ENCODE measurements around the gene PRDX4.
"Not testable (repeated sequence)": the region's sequence is repeated elsewhere in the genome, so short reads cannot be mapped to it uniquely, and the experiment has no call there.

PRDX4 gene

GRCh38 chrX:23667239-23668177, at the start of gene PRDX4:
PRDX4 (plus strand) TSS chrX:23667493; CDS start chrX:23667571, 78 bp downstream.
- DNase-seq = peak; percentile 77

DNA sequence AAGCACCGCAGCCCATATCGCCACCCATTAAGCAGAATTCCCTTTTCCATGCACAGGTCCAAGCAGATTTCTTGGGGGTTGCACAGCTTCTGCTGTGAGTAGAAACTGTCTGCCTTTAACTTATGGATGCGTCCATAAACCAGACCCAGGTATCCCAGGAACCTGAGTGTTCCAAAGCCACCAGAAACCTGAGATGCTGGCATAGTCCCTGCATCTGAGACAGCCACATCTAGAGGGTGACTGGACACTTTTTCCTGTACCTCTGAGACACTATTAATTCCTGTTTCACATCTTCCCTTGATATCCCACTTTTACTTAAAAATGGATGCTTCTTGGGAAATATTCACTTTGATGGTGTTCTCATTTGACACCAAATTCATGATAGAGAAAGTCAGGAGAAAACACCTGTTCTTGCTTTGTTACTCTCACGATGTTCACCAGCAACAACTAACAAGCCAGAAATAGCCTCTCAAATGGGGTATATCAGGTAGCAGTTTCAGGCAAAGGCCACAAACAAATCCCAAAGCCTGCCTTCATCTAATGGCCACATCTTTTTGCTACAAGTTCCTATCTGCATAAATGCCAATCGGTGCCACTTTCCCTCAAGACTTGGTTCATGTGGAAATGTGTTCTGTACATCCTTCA, 45.5 kb upstream of the PRDX4 start:
- no peak for DNase-seq

DNA sequence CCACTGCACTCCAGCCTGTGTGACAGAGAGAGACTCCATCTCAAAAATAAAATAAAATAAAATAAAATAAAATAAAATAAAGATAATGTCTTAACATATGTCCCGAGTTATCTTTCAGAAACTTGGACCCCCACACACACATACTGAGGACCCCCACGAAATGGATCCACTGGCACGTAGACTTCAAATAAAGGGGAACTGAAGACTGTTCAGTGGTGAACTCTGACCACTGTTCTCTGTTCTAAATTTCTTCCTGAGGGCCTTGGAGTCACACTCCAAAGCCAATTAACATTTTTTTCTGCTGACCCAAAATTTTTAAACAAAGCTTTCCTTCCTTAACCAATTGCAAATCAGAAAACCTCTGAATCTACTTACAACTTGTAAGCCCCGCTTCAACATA, 43.5 kb upstream of the PRDX4 start:
- no peak for DNase-seq

DNA sequence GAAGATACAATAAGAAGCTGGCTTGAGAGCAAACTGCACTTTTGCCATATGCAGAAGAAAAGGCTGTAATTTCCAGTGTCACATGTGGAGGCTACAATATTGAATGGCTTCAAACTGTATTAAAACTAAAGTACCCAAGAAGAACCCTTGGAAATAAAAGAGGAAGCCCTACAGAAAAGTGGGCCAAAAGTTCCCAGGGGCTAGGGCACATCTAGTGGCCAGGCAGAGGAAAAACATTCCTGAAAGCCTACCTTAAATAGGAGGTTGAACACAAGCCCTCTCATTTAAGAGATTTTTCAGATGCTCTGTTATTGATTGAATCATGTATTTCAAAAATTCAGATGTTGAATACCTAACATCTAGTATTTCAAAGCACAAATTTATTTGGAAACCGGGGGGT, 40.6 kb upstream of the PRDX4 start:
- no peak for DNase-seq

- no peak for DNase-seq
Observed at GRCh38 chrX:23628131-23628530, 39.2 kb upstream of the PRDX4 start.

GRCh38 chrX:23631136-23631535, 36.2 kb upstream of the PRDX4 start:
- no peak for DNase-seq

DNA sequence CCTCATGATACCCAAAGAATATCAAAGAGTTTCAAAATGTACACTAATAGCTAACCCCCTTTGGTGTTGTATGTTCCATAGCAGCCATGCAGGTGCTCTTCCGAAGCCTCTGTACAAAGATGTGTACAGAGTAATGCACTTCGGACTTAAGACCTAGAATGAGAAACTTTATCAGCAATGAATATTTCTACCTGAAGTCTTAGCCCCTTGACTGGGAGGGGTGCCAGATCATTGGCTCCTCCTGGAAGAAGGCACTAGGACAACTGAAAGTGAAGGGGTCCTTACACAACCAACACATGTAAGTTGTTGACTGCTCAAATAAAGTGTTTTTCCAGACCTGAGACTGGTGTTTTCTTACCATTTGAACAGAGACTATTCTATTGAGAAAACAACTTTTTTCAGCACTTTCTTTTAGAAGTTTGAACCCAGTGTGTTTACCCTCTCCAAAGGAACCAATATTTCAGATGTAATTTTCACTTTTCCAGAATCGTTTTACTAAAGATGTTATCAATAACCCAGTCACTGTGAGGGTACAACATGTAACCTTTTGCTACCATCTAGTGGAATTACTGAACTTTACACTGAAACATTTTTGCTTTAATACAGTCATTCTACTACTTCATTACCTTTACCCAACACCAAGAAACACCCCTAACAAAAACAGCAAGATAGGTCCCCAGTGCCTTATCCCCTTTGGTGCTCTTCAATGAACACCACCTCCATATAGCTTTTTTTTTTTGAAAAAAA, 33.3 kb upstream of the PRDX4 start:
- DNase-seq = no peak

- DNase-seq = no peak
Observed at GRCh38 chrX:23637187-23637586, 30.1 kb upstream of the PRDX4 start.

DNA sequence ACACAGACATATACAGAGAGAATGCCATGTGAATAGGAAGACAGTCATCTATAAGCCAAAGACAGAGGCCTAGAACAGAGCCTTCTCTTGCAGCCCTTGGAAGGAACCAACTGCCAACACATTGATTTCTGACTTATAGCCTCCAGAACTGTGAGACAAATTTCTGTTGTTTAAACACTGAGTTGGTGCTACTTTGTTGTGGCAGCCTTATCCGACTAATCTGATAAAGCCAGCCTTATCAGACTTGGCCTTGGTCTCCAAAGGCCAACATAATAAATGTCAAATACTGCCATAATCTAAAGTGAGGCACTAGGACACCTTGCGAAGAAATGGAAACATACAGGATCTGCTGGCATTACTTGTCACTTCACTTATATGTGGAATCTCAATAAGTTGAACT, 24.3 kb upstream of the PRDX4 start:
- DNase-seq = no peak

GRCh38 chrX:23644744-23645143, 22.5 kb upstream of the PRDX4 start:
- DNase-seq = no peak

GRCh38 chrX:23656091-23656490, 11.2 kb upstream of the PRDX4 start:
- DNase-seq = no peak

DNA sequence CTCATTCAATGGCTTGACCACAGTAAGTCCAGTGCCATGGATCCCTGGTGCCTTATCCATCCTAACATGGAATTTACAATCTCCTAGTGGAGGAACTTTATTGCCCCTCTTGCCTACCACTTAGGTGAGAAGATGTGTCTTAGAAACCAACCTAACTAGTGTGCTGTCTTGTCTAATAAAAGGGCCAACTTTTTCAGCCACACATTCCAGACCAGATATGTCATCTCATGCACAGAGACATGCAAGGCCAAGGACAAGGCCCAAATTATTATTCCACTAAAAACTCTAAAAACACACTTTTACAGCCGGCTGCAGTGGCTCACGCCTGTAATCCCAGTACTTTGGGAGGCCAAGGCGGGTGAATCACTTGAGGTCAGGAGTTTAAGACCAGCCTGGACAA, 10.6 kb upstream of the PRDX4 start:
- no peak for DNase-seq

GRCh38 chrX:23659339-23659738, 8.0 kb upstream of the PRDX4 start:
- DNase-seq = no peak

DNA sequence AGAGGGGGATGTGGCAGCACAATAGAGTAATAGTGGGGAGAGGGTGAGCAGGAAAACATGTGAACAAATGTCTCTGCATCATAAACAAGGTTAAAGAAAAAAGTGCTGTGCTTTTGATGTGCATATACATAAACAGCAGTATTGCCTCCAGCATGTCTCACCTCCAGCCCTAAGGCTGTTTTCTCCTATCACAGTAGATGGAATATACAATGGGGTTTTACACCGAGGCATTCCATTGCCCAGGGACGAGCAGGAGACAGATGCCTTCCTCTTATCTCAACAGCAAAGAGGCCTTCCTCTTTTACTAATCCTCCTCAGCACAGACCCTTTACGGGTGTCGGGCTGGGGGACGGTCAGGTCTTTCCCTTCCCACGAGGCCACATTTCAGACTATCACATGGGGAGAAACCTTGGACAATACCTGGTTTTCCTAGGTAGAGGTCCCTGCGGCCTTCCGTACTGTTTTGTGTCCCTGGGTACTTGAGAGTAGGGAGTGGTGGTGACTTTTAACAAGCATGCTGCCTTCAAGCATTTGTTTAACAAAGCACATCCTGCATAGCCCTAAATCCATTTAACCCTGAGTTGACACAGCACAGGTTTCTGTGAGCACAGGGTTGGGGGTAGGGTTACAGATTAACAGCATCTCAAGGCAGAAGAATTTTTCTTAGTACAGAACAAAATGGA, 7.1 kb upstream of the PRDX4 start:
- not testable (repeated sequence) for DNase-seq

- no peak for DNase-seq
Observed at GRCh38 chrX:23660766-23661132, 6.5 kb upstream of the PRDX4 start.

DNA sequence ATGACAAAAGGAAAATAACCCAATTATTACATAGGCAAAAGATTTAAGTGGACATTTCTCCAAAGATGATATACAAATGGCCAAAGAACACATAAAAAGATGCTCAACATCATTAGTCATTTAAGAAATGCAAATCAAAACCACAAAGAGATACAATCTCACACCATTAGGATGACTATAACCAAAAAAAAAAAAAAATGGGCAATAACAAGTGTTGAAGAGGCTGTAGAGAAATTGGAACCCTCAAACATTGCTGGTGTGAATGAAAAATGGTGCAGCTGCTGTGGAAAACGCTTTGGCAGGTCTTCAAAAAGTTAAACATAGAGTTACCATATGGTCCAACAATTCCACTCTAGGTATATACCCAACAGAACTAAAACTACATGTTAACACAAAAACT, 5.6 kb upstream of the PRDX4 start:
- no peak for DNase-seq

GRCh38 chrX:23662187-23662586, 5.1 kb upstream of the PRDX4 start:
- peak; percentile 44 for DNase-seq

- no peak for DNase-seq
Observed at GRCh38 chrX:23662853-23663252, 4.4 kb upstream of the PRDX4 start.

DNA sequence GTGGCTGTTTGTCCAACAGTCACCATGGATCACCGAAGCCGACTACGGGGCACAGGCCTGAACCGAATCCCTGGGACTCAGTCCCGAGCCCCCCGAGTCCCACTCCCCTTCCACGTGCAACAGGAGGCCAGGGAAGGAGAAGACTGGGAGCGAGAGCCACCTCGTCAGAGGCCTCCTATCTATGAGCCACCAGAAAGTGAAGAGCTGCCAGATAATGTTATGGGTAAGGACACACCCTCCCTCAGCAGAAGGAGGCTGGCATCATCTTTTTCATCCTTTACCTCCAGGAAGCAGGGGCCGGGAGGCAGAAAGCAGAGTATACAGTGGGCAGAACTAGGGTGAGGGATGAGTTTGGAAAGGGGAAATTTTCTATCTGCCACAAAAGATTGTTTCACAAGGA, 2.8 kb upstream of the PRDX4 start:
- no peak for DNase-seq

- DNase-seq = no peak
Observed at GRCh38 chrX:23666282-23666681, 1.0 kb upstream of the PRDX4 start.

DNA sequence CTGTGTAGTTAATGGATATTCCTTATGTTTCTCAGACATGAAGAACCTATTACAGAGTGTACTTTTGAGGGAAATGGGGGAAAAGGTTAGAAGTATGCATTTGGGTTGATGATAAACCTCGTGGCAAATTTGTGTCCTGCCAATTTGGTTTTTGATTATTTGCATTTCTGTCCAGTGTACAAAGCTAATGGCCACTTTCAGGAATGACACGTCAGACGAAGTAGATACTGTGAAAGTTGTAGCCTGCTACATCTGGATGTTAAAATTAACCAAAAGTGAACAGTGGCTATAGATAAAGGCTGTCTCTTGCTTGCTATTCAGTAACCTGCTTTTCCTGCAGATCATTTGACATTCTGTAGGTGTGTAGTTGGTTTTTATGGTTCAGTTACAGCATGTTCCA, 1.0 kb downstream of the PRDX4 start:
- DNase-seq = no peak

DNA sequence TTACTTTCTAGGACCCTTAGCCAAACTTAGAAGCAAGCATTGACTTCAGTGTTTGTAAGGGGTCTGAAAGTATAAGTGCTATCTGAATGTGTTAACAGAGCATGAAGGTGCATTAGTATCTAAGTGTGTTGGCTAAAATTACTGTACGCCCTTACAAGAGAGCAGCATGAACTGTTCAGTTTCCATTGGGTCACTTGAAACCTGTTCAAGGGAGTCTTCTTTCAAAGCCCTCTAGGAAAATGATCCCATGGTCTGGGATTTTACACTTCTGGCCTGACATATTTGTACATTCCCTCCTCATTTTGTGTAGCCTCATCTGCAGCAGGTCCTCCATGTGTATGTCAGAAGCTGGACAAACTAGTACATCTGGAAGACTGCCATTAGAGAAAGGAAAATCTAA, 3.2 kb downstream of the PRDX4 start:
- DNase-seq = no peak

DNA sequence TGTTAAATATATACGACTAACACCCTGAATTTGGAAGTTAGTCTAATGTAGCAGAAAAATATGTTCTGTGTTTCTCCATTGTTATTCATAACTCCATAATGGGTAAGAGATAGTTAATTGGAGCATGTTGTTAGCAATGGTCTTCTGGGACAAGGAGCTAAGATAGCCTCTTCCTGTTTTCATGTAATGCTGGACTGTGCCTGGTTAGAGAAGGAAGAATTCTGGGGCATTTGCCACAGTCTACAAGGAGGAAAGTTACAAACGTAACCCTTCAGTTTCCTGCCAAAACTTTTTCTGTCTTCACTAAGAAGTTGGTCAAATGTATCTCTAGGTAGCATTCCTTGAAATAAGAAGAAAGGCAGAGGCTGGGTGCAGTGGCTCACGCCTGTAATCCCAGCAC, 5.8 kb downstream of the PRDX4 start:
- DNase-seq = no peak

Measured in CD4-positive, alpha-beta T cell treated with Interleukin-12 subunit alpha and Interleukin-12 subunit beta, for 1 hour (primary cell).